A673 (cell line): Measurements from ENCODE around the gene SPATS1. TPM values are rescaled to one million over a fixed set of nuclear protein-coding genes. Genes with fewer than 3 reads are reported as not detected.

Source experiments
- Bru-seq: library from RNA; stranded (reverse); fragments of 400-500 nt; gene quantifications from one replicate; lab custom pipeline; 2021; lab: Mats Ljungman, UMichigan
- BruChase-seq, 2 experiments: library from RNA; stranded (reverse); fragments of 400-500 nt; gene quantifications; one replicate each; lab custom pipeline; 2021; lab: Mats Ljungman, UMichigan
- BruUV-seq: library from RNA; stranded (reverse); fragments of 400-500 nt; replicated peaks from 2 replicates; lab custom pipeline; 2021; lab: Mats Ljungman, UMichigan
- CTCF ChIA-PET: fragments of 300-600 bp; sonication (Branson Sonifier 250); formaldehyde crosslinking; loops from one replicate; lab custom pipeline; 2022; ENCODE audit warnings: antibody characterized with exemption; lab: Charles Lee
- POLR2A ChIA-PET: fragments of 300-600 bp; sonication (Branson Sonifier 250); formaldehyde crosslinking; loops from one replicate; lab custom pipeline; 2022; ENCODE audit warnings: antibody characterized with exemption; ENCODE audit not compliant: low non-redundant PET; lab: Charles Lee
- DNase-seq: peaks from one replicate; pipeline ENCODE4 v3.0.0-alpha.2; 2015; ENCODE audit warnings: low spot score
- H3K27ac ChIP-seq: fragments of 200-600 bp; sonication (generic); 2 replicates; pipeline ENCODE4 v1.5.1; 2016; ENCODE audit warnings: mixed run types, low read depth, mild to moderate bottlenecking, mixed read lengths, antibody characterized with exemption, low read length; ENCODE audit not compliant: poor library complexity, severe bottlenecking
- H3K27me3 ChIP-seq: fragments of 200-600 bp; sonication (generic); replicated peaks from 2 replicates; pipeline ENCODE4 v1.6.1; 2017; ENCODE audit warnings: mixed run types, low read depth, mild to moderate bottlenecking, mixed read lengths, antibody characterized with exemption, low read length; ENCODE audit not compliant: insufficient read depth, poor library complexity
- H3K36me3 ChIP-seq: fragments of 200-600 bp; sonication (generic); 2 replicates; pipeline ENCODE4 v1.6.1; 2016; ENCODE audit warnings: mixed run types, mild to moderate bottlenecking, mixed read lengths, antibody characterized with exemption, low read length; ENCODE audit not compliant: insufficient read depth, poor library complexity, severe bottlenecking
- H3K4me1 ChIP-seq: fragments of 200-600 bp; sonication (generic); 2 replicates; pipeline ENCODE4 v1.6.1; 2017; ENCODE audit warnings: mixed run types, mild to moderate bottlenecking, mixed read lengths, antibody characterized with exemption, low read length; ENCODE audit not compliant: insufficient read depth, poor library complexity, severe bottlenecking
- H3K4me3 ChIP-seq: fragments of 200-600 bp; sonication (generic); 2 replicates; pipeline ENCODE4 v1.5.1; 2016; ENCODE audit warnings: low read depth, mixed run types, mild to moderate bottlenecking, mixed read lengths, low read length; ENCODE audit not compliant: poor library complexity, severe bottlenecking
- H3K9me3 ChIP-seq: fragments of 200-600 bp; sonication (generic); 2 replicates; pipeline ENCODE4 v1.6.1; 2016; ENCODE audit warnings: mixed run types, low read depth, mild to moderate bottlenecking, mixed read lengths, antibody characterized with exemption, low read length; ENCODE audit not compliant: poor library complexity, severe bottlenecking
- CTCF ChIP-seq: fragments of 300-800, 200-600 bp; sonication (generic); conservative IDR thresholded peaks from 2 replicates; pipeline ENCODE4 v1.5.1; 2017; ENCODE audit warnings: low read depth, mild to moderate bottlenecking, antibody characterized with exemption, low read length, moderate library complexity, mixed read lengths
- EZH2 ChIP-seq: fragments of 200-600 bp; sonication (generic); IDR thresholded peaks from 2 replicates; pipeline ENCODE4 v1.6.1; 2017; ENCODE audit warnings: borderline replicate concordance, low read depth, mild to moderate bottlenecking, mixed read lengths, antibody characterized with exemption, low read length; ENCODE audit not compliant: poor library complexity, severe bottlenecking
- intact Hi-C: fragments of 100-400 bp; cut with micrococcal nuclease; formaldehyde crosslinking; loops from one replicate; pipeline ENCODE4 v1.10.0; 2022; ENCODE audit not compliant: unreplicated experiment
- long read RNA-seq: library from polyadenylated mRNA; stranded (forward); transcript quantifications from one replicate; pipeline ENCODE4 v2.0.0, GENCODE V29; 2022
- total RNA-seq: library from RNA; stranded (reverse); gene quantifications from 2 replicates; pipeline ENCODE4 v1.2.3, GENCODE V29; 2021

Gene SPATS1
- total RNA-seq: not detected in 2 replicates
- Bru-seq, nascent RNA: not detected
- BruChase-seq, experiment 1, labeled RNA remaining after a 2-hour chase: not detected
- BruChase-seq, experiment 2, labeled RNA remaining after a 6-hour chase: not detected
- long read RNA-seq: 0 reads

- CTCF ChIA-PET: interaction anchor here (0.5 kb wide), 1 partner anchor 64 kb away, joined by 3 read pairs; no protein-coding TSS in a partner anchor
- H3K4me3 ChIP-seq: no peak within 1 kb of the TSS
- intact Hi-C loops: no loop called here
- POLR2A ChIA-PET: no interaction called here
- peaks cover 36% of the 10 kb centered on the region for H3K27me3 ChIP-seq
- H3K27ac ChIP-seq: no peak within 1 kb of the TSS
- H3K36me3 ChIP-seq: no peaks in the 10 kb centered on the region
- H3K9me3 ChIP-seq: no peaks in the 10 kb centered on the region
- no TSS peak for BruUV-seq
- DNase-seq: no peak
- TF ChIP-seq EZH2 (peak; percentile 25), CTCF (no peak)
- no peaks in the 10 kb centered on the region for H3K4me1 ChIP-seq
These were observed at the start of gene SPATS1 for GRCh38 chr6:44342489-44342888. Gene SPATS1 (plus strand): TSS chr6:44342650. CDS start chr6:44343096, 446 bp downstream.

- intact Hi-C loops: no loop called here
- POLR2A ChIA-PET: interaction anchor here (0.6 kb wide), 1 partner anchor 16 kb away, joined by 3 read pairs; no protein-coding TSS in a partner anchor
- Histone ChIP-seq H3K27me3 (peaks cover 57% of the 10 kb centered on the region), H3K36me3 (no peaks in the 10 kb centered on the region), H3K9me3 (no peaks in the 10 kb centered on the region), H3K27ac (no peak overlapping the region), H3K4me1 (no peaks in the 10 kb centered on the region), H3K4me3 (no peak overlapping the region)
- CTCF ChIA-PET: no interaction called here
- no peak for TF ChIP-seq CTCF
- no peak for TF ChIP-seq EZH2
- no peak for DNase-seq
- no TSS peak for BruUV-seq
These were observed 49.6 kb upstream of the SPATS1 start for GRCh38 chr6:44292661-44293365.

- intact Hi-C loops: no loop called here
- Histone ChIP-seq H3K4me1 (no peaks in the 10 kb centered on the region), H3K27me3 (peaks cover 45% of the 10 kb centered on the region), H3K4me3 (no peak overlapping the region), H3K36me3 (peaks cover under 1% of the 10 kb centered on the region), H3K9me3 (no peaks in the 10 kb centered on the region), H3K27ac (no peak overlapping the region)
- no TSS peak for BruUV-seq
- ChIA-PET POLR2A (no interaction called here), CTCF (interaction anchor here (1.0 to 1.1 kb wide), 2 partner anchors 18 to 27 kb away, joined by 3 to 11 read pairs; partner anchors contain the start of gene AARS2)
- no peak for DNase-seq
- TF ChIP-seq CTCF (no peak), EZH2 (no peak)
These were observed 47.3 kb upstream of the SPATS1 start for GRCh38 chr6:44294832-44295791.
